ENCODE measurements around the gene SLC1A7.
A peak's percentile ranks its signal among the peaks of the same experiment; 100 is the strongest.
"Not testable (repeated sequence)": the region's sequence is repeated elsewhere in the genome, so short reads cannot be mapped to it uniquely, and the experiment has no call there.

The SLC1A7 gene

DNA sequence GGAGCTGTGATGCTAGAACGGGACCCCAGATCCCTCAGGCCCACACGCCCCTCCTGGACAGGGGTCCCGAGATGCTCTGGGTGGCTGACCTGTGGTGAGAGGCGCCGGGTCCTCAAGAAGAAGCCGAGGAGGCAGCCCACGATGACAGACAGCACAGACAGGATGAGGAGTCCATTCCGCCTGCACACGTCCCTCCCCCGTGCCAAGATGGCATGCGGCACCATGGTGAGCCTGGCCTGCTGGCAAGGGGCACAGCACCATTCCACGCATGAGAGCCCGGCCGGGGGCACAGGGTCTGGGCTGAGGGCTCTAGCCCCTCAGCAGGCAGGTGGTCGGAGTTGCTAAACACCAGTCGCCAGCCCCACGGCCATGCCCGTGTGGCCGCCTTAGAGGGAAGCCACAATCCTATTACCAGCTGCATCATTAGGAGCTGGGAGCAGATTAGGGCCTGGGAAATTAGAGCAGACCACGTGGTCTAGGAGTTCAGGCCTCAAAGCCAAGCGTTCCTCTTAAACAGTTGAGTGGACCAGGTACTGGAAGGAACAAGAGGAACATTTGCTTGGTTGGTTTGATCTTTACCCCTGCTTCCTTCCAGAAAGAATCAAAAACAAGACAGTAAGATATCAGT is at the start of gene SLC1A7:
Gene SLC1A7, minus strand, starts transcription at position 413 of the 628 bp plus-strand sequence. Its CDS starts 189 bp downstream, at position 224.
- no peak for DNase-seq

DNA sequence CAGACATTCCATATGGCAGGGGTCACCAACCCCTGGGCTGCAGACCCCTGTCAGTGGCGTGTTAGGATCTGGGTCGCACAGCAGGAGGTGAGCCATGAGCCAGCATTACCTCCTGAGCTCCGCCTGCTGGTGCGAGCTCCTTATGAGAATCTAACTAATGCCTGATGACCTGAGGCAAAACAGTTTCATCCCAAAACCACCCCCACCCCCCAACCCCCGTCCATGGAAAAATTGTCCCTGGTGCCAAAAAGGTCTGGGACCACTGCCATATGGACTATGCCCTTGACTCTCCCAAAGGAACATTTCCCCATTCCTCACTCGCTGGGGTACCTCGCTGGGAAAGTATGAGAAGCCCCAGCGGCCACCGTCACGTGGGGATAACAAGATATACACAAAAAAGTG is 47.8 kb upstream of the SLC1A7 start:
- no peak for DNase-seq

DNA sequence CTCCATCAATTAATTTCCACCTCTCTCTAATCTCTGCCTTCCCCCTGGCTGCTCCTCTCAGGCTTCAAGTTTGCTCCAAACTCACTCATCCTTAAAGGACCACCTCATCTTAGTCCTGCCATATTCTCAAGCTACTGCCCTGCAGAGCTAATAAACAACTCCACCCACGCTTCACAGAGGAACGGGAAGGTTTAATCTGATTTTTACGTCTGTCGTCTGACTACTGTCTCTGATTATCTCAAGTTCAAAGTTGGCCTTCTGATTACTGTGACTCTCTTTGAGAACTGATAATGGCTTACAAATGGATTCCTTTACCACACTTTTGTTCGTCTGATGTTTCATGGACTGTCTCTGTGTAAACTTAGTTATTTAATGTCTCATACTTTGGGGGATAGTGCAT is 46.6 kb upstream of the SLC1A7 start:
- DNase-seq = no peak

DNA sequence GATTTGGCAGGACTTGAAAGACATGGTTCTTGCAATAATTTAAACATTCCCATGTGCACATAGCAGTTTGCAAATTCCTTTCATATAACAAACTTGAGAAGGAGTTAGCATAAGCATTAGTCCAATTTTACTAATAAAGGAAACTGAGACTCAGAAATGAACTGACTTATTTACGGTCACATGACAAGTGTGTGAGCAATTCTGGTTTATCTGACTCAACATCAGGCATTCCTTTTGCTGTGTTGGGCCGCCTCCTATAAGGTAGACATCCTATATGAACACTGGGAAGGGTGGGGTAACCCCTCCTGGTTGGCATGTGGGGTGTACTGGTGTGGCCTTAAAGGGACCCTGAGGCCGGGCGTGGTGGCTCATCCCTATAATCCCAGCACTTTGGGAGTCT is 45.7 kb upstream of the SLC1A7 start:
- no peak for DNase-seq

GRCh38 chr1:53187401-53187800 is 45.0 kb upstream of the SLC1A7 start:
- no peak for DNase-seq

DNA sequence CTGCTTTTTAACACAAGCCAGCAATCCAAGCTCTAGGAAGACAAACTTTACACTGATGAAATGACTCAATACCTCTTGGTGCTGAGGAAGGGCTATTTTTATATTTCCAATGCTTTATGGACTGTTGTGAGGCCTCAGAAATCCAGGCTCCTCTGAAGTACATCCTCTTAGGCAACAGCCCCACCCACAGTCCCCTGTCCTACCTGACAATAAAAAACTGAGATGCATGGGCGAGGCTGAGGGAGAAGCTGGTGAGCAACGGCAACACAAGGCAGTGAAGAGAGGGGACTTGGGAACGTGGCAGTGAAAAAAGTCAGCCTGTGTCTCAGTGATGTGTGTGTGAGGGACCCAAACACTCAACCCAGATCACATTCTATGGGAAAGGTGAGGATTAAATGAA is 44.1 kb upstream of the SLC1A7 start:
- DNase-seq = no peak

DNA sequence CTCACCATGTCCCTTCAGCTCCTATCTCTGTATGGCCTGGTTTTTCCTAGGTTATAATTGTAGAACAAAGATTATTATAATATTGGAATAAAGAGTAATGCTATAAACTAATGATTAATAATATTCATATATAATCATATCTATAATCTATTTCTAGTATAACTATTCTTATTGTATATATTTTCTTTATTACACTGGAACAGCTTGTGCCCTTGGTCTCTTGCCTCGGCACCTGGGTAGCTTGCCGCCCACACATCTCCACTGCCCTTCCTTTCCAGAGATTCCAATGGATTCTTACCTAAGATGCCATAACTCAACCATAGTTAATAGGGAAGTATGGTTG is 43.5 kb upstream of the SLC1A7 start:
- DNase-seq = not testable (repeated sequence)

GRCh38 chr1:53183095-53183990 is 40.9 kb upstream of the SLC1A7 start:
- no peak for DNase-seq

DNA sequence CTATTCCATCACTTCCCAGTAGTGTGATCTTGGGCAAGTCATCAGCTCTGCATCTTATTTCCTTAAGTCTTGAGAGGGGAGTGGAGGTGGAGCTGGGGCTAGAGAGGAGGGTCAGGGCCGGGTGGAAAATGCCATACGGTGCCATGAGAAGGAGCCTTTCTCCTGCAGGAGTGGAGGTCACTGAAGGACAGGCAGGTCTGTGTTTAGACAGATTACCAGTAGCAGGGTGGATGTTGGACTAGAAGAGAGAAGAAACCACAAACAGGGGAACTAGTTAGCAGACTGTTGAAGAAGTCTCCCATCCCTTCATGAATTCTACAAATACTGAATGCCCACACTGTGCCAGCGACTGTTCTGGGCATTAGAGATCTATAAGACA is 40.3 kb upstream of the SLC1A7 start:
- no peak for DNase-seq

- peak; percentile 68 for DNase-seq
Measured at GRCh38 chr1:53182111-53182593, 39.7 kb upstream of the SLC1A7 start.

DNA sequence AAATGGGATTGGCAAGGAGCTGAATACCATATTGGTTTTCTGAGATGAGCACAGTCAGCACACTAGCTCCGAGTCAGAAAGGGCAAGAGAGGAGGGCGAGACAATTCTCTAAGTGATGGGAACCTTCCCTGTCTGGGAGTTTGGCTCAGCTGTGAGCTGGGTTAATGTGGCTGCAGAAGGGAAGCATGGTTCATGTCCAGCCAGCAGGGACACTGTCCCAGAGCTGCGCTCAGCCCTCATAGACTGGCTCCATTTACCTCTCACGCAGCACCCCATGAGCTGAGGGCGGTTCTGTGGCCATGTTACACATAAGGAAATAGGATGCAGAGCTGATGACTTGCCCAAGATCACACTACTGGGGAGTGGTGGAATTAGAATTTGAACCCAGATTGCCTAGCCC is 38.5 kb upstream of the SLC1A7 start:
- no peak for DNase-seq

- no peak for DNase-seq
Measured at GRCh38 chr1:53180226-53180625, 37.8 kb upstream of the SLC1A7 start.

GRCh38 chr1:53176452-53177208 is 34.2 kb upstream of the SLC1A7 start:
- DNase-seq = no peak

- no peak for DNase-seq
Measured at GRCh38 chr1:53174971-53175913, 32.8 kb upstream of the SLC1A7 start.

- DNase-seq = no peak
Measured at GRCh38 chr1:53172426-53173128, 30.1 kb upstream of the SLC1A7 start.

- DNase-seq = no peak
Measured at GRCh38 chr1:53166912-53167311, 24.5 kb upstream of the SLC1A7 start.

DNA sequence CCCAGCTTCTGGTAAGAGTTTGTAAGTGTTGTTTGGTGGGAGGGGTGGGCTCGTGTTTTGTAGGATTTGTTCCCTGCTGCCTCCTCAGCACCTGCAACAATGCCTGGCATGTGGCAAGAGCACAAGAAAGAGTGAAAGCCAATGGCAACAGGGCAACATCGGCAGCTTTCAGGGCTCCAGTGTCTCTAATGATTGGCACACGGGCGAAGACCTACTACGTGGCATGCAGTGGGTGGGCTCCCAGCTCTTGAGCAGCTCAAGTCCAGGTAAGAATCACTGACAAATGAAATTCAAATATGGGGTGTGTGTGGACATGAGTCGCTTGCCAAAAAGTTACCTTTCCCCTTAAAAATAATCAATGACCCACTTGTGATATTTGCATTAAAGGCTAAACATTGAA is 23.9 kb upstream of the SLC1A7 start:
- DNase-seq = no peak

DNA sequence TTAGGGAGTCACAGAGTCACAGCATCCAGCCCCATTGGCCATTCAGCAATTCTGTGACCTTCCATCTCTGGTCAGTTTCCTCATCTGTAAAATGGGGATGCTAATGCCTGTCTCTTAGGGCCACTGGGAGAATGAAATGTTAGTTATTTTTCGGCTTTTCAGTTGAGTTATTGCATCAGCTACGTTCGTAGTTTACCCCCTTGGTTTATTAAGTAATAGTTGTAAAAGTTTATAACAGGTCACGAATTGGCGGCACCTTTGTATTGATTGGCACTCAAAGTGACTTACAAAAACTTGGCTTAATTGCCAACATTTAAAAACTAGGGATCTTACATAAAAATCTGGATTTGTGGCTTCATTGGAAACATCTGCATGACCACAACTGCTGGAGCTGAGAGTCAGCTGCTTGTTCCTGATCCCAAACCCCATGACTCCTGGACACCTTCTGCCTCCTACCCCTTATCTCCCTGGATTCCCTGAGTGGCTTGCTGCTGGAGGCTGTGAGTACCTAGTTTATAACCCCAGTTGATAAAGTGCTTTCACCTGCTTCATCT is 23.0 kb upstream of the SLC1A7 start:
- DNase-seq = no peak

GRCh38 chr1:53163291-53163768 is 20.9 kb upstream of the SLC1A7 start:
- no peak for DNase-seq

- no peak for DNase-seq
Measured at GRCh38 chr1:53162621-53163020, 20.2 kb upstream of the SLC1A7 start.

DNA sequence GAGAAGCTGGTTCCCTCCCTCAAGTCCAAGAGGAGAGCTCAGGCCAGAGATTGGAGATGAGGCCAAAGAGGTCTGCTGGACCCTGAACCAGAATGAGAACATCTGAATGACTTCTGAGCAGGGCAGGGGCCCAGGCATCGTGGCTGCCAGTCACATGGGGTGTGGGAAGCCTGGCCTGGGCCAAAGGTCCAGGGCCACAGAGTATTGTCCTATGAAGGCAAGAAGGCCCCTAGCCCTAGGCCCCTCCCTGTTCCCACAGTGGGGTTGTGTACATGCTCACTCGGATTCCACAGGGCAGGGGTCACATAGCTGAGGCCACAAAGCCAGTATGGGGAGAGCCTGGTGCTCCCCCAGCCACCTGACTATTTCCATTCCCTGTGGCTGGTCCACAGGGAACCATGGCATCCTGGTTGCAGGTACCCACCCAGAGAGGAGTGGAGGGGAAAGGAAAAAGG is 18.5 kb upstream of the SLC1A7 start:
- no peak for DNase-seq
